ENCODE measurements around the gene GSK3B.

- TF ChIP-seq POLR2A (IDR thresholded peaks at IDR 0.05) = no peak
- TF ChIP-seq, protein P1, sequence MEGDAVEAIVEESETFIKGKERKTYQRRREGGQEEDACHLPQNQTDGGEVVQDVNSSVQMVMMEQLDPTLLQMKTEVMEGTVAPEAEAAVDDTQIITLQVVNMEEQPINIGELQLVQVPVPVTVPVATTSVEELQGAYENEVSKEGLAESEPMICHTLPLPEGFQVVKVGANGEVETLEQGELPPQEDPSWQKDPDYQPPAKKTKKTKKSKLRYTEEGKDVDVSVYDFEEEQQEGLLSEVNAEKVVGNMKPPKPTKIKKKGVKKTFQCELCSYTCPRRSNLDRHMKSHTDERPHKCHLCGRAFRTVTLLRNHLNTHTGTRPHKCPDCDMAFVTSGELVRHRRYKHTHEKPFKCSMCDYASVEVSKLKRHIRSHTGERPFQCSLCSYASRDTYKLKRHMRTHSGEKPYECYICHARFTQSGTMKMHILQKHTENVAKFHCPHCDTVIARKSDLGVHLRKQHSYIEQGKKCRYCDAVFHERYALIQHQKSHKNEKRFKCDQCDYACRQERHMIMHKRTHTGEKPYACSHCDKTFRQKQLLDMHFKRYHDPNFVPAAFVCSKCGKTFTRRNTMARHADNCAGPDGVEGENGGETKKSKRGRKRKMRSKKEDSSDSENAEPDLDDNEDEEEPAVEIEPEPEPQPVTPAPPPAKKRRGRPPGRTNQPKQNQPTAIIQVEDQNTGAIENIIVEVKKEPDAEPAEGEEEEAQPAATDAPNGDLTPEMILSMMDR (IDR thresholded peaks at IDR 0.05) = no peak
Observed at GRCh38 chr3:120021523-120021922, 72.7 kb downstream of the GSK3B start.

All from vagina (tissue), 2 donors.